Endothelial cell of umbilical vein (primary cell): ENCODE results near the gene KCNJ8. TPM values are rescaled to one million over a fixed set of nuclear protein-coding genes. Genes with fewer than 3 reads are reported as not detected.

Experiments
- BruUV-seq: library from RNA; stranded (reverse); fragments of 400-500 nt; replicated peaks from 2 replicates; lab custom pipeline; 2021; lab: Mats Ljungman, UMichigan
- CTCF ChIA-PET: fragments of 300-600, 350-600 bp; sonication (Branson Sonifier 250); formaldehyde crosslinking; loops from one replicate; lab custom pipeline; 2021; ENCODE audit warnings: antibody characterized with exemption, inconsistent platforms; lab: Charles Lee
- POLR2A ChIA-PET: fragments of 300-600, 350-600 bp; sonication (Branson Sonifier 250); formaldehyde crosslinking; loops from one replicate; lab custom pipeline; 2021; ENCODE audit warnings: antibody characterized with exemption, inconsistent platforms; lab: Charles Lee
- DNase-seq: peaks from one replicate; pipeline ENCODE4 v3.0.0-alpha.2; 2011; ENCODE audit warnings: low read depth, low spot score
- FAIRE-seq: peaks from 2 replicates; lab custom pipeline; 2011; peaks lifted over from hg19 to GRCh38; lab: Jason Lieb, UNC
- H2AFZ ChIP-seq: 2 replicates; pipeline ENCODE4 v1.6.0; 2012; ENCODE audit warnings: low read depth, low read length, control low read depth, inconsistent platforms
- H3K27ac ChIP-seq: 2 replicates; pipeline ENCODE4 v1.5.1; 2011; ENCODE audit warnings: low read depth, mild to moderate bottlenecking, control low read depth, low read length, moderate library complexity; ENCODE audit not compliant: insufficient read depth
- H3K27me3 ChIP-seq, 2 experiments: 2 replicates each; pipeline versions ENCODE4 v1.6.0 to v1.6.1; 2011; ENCODE audit warnings: low read length in 2 of 2, mixed read lengths in 1 of 2; ENCODE audit not compliant: control insufficient read depth in 2 of 2, insufficient read depth in 2 of 2
- H3K36me3 ChIP-seq, 2 experiments: 2 replicates in 1 of 2; 3 replicates in 1 of 2; pipeline ENCODE4 v1.5.1; 2011; ENCODE audit warnings: low read length in 2 of 2, mild to moderate bottlenecking in 1 of 2, moderate library complexity in 1 of 2; ENCODE audit not compliant: control insufficient read depth in 2 of 2, insufficient read depth in 2 of 2; ENCODE audit errors: extremely low read depth in 1 of 2
- H3K4me1 ChIP-seq: 3 replicates; pipeline ENCODE4 v1.5.1; 2011; ENCODE audit warnings: mild to moderate bottlenecking, low read length; ENCODE audit not compliant: control insufficient read depth, insufficient read depth; ENCODE audit errors: extremely low read depth
- H3K4me2 ChIP-seq: 2 replicates; pipeline ENCODE4 v1.6.1; 2011; ENCODE audit warnings: low read length, control low read depth, mixed read lengths; ENCODE audit not compliant: insufficient read depth
- H3K4me3 ChIP-seq, 3 experiments: fragments of 200-600 bp in 1 of 3; sonication (generic), shearing (Covaris generic) in 1 of 3; replicated peaks in 1 of 3; 2 replicates each; pipeline ENCODE4 v1.5.1; 2011 to 2016; ENCODE audit warnings: control low read depth in 3 of 3, low read length in 3 of 3, mild to moderate bottlenecking in 2 of 3, inconsistent platforms in 1 of 3, low read depth in 1 of 3, moderate library complexity in 1 of 3; ENCODE audit not compliant: insufficient read depth in 1 of 3
- H3K79me2 ChIP-seq: 2 replicates; pipeline ENCODE4 v1.6.0; 2012; ENCODE audit warnings: low read length, inconsistent platforms; ENCODE audit not compliant: control insufficient read depth, insufficient read depth
- H3K9ac ChIP-seq: replicated peaks from 2 replicates; pipeline ENCODE3; 2011; ENCODE audit warnings: low read length, control low read depth; ENCODE audit not compliant: insufficient read depth; ENCODE audit errors: extremely low read depth
- H3K9me1 ChIP-seq: replicated peaks from 3 replicates; pipeline ENCODE4 v1.6.0; 2011; ENCODE audit warnings: mild to moderate bottlenecking, low read length; ENCODE audit not compliant: control insufficient read depth, insufficient read depth; ENCODE audit errors: extremely low read depth
- H3K9me3 ChIP-seq: replicated peaks from 2 replicates; pipeline ENCODE4 v1.5.1; 2012; ENCODE audit warnings: low read length, inconsistent platforms; ENCODE audit not compliant: control insufficient read depth, insufficient read depth
- H4K20me1 ChIP-seq: replicated peaks from 2 replicates; pipeline ENCODE3; 2011; ENCODE audit warnings: mild to moderate bottlenecking, low read length; ENCODE audit not compliant: control insufficient read depth, insufficient read depth; ENCODE audit errors: extremely low read depth
- EZH2 ChIP-seq: IDR thresholded peaks from 2 replicates; pipeline ENCODE4 v1.6.1; 2012; ENCODE audit warnings: borderline replicate concordance, low read depth, mild to moderate bottlenecking, moderate library complexity, low read length, inconsistent platforms; ENCODE audit not compliant: severe bottlenecking
- FOS ChIP-seq: IDR thresholded peaks from 2 replicates; pipeline ENCODE4 v1.6.1; 2011; ENCODE audit warnings: mild to moderate bottlenecking, low read length, moderate library complexity, borderline replicate concordance; ENCODE audit not compliant: insufficient read depth
- GATA2 ChIP-seq: IDR thresholded peaks from 2 replicates; pipeline ENCODE4 v1.7.0; 2011; ENCODE audit warnings: low read depth, mild to moderate bottlenecking, moderate library complexity, mixed read lengths, low read length; ENCODE audit not compliant: insufficient read length, insufficient read depth
- JUN ChIP-seq: IDR thresholded peaks from 2 replicates; pipeline ENCODE4 v1.6.1; 2011; ENCODE audit warnings: borderline replicate concordance, low read depth; ENCODE audit not compliant: insufficient read length, insufficient read depth
- MYC ChIP-seq: IDR thresholded peaks from one replicate; pipeline ENCODE4 v1.6.1; 2011; ENCODE audit warnings: mild to moderate bottlenecking, low read depth, low read length
- POLR2A ChIP-seq: IDR thresholded peaks from 2 replicates; pipeline ENCODE4 v1.6.1; 2012; ENCODE audit warnings: low read depth, mild to moderate bottlenecking, control low read depth, low read length
- POLR2AphosphoS5 ChIP-seq: IDR thresholded peaks from 2 replicates; pipeline ENCODE4 v1.6.1; 2012; ENCODE audit warnings: low read depth, mild to moderate bottlenecking, control low read depth, low read length, moderate library complexity; ENCODE audit not compliant: insufficient read depth
- dilution Hi-C: fragments of 300-500 bp; cut with MboI; formaldehyde crosslinking; loops from one replicate; pipeline ENCODE4 v1.15.0; 2019; ENCODE audit warnings: low sequenced_read_pairs; ENCODE audit not compliant: extremely low pct_ligation_motif_present
- intact Hi-C: fragments of 100-400 bp; cut with micrococcal nuclease; formaldehyde crosslinking; loops from one replicate; pipeline ENCODE4 v1.10.0; 2022
- polyA plus RNA-seq, 4 experiments: library from polyadenylated mRNA; depleted of rRNA in 3 of 4; stranded (reverse) in 3 of 4; unstranded in 1 of 4; fragments of >200 nt; gene quantifications; 2 replicates each; pipeline versions ENCODE4 v1.2.1 to v1.2.3, GENCODE V29; 2011 to 2012; ENCODE audit warnings: missing spikeins in 1 of 4
- total RNA-seq: library from RNA; stranded (reverse); gene quantifications from 2 replicates; pipeline ENCODE4 v1.2.3, GENCODE V29; 2021
- TF ChIP-seq, protein P1 (sequence below), 2 donors: IDR thresholded peaks; 1 replicate in 1 of 2; 2 replicates in 1 of 2; pipeline ENCODE4 v1.5.1; 2011; ENCODE audit warnings: low read length in 2 of 2, mild to moderate bottlenecking in 2 of 2, moderate library complexity in 2 of 2, control low read depth in 1 of 2, inconsistent platforms in 1 of 2, low read depth in 1 of 2; ENCODE audit not compliant: insufficient read depth in 1 of 2; ENCODE audit errors: extremely low read depth in 1 of 2
- TF ChIP-seq, protein P2 (sequence below): IDR thresholded peaks from 2 replicates; pipeline ENCODE4 v1.6.1; 2011; ENCODE audit not compliant: insufficient read depth, insufficient read length

The KCNJ8 gene
- total and polyA plus RNA-seq, 2 donors (not counting 3 experiments of a cell fraction or from before 2014, with no cell fraction given), result not detected

DNA sequence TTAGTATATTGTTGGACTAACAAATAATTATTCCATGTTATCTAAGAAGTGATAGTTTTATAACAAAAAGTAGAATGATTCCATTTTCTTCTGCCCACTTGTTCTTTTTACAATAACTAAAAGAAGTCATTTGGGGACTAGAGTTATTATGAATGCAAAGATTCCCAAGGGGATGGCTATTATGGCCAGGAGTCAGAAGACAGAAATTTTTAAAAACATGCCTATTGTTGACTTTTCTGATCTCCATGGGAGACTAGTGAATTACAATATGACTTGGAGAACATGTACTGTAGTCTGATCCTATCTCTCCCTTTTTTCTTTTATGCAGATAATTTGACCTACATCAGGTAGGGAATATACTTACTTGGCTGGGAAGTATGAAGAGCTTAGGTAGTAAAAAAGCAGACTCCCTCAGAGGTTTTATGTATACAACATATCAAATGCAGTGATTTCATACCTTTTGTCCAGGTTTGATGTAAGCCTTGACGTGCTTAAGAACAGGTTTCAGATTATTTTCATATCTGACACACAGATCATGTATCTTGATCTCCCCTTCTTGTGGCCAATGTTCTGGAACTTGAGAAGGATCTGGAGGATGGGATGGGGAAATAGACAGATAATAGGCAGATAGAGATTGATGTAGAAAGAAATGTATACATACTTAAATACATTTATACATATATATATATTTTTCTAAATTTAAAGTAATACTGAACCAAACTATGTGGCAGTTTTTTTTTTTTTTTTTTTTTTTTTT is 41.0 kb upstream of the KCNJ8 start:
- DNase-seq (no peak), FAIRE-seq (no peak)
- Histone ChIP-seq H3K27ac (no peak overlapping the region), H3K27me3 (no peaks in the 10 kb centered on the region), H3K79me2 (no peaks in the 10 kb centered on the region), H3K4me2 (no peak overlapping the region), H4K20me1 (no peaks in the 10 kb centered on the region), H2AFZ (no peak overlapping the region), H3K9me3 (no peaks in the 10 kb centered on the region), H3K4me1 (no peaks in the 10 kb centered on the region), H3K9me1 (no peaks in the 10 kb centered on the region), H3K36me3 (no peaks in the 10 kb centered on the region), H3K4me3 (no peak overlapping the region), H3K9ac (no peak overlapping the region)
- intact Hi-C loops (no loop called here), dilution Hi-C loops (no loop called here)
- CTCF ChIA-PET, result no interaction called here
- POLR2A ChIA-PET, result no interaction called here
- TF ChIP-seq, protein P1, sequence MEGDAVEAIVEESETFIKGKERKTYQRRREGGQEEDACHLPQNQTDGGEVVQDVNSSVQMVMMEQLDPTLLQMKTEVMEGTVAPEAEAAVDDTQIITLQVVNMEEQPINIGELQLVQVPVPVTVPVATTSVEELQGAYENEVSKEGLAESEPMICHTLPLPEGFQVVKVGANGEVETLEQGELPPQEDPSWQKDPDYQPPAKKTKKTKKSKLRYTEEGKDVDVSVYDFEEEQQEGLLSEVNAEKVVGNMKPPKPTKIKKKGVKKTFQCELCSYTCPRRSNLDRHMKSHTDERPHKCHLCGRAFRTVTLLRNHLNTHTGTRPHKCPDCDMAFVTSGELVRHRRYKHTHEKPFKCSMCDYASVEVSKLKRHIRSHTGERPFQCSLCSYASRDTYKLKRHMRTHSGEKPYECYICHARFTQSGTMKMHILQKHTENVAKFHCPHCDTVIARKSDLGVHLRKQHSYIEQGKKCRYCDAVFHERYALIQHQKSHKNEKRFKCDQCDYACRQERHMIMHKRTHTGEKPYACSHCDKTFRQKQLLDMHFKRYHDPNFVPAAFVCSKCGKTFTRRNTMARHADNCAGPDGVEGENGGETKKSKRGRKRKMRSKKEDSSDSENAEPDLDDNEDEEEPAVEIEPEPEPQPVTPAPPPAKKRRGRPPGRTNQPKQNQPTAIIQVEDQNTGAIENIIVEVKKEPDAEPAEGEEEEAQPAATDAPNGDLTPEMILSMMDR (IDR thresholded peaks at IDR 0.05; ENCODE audit: extremely low read depth in 1 of 2, insufficient read depth in 1 of 2, low read depth in 1 of 2, low read length in 2 of 2), result no peak
- BruUV-seq, result no TSS peak

DNA sequence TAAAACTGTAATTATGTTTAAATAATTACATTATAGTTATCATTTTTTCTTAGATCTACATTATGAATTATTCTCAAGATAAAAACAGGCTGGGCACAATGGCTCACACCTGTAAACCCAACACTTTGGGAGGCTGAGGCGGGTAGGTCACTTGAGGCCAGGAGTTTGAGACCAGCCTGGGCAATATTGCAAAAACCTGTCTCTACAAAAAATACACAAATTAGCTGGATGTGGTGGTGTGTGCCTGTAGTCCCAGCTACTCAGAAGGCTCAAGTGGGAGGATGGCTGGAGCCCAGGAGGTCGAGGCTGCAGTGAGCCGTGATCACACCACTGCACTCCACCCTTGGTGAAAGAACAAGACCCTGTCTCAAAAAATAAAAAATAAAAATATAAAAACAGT is 40.3 kb upstream of the KCNJ8 start:
- Histone ChIP-seq H3K79me2 (no peaks in the 10 kb centered on the region), H3K9me1 (no peaks in the 10 kb centered on the region), H3K36me3 (no peaks in the 10 kb centered on the region), H3K4me1 (no peaks in the 10 kb centered on the region), H2AFZ (no peak overlapping the region), H3K9me3 (no peaks in the 10 kb centered on the region), H3K4me3 (no peak overlapping the region), H3K27me3 (no peaks in the 10 kb centered on the region), H4K20me1 (no peaks in the 10 kb centered on the region), H3K9ac (no peak overlapping the region), H3K4me2 (no peak overlapping the region), H3K27ac (no peak overlapping the region)
- ChIA-PET CTCF (no interaction called here), POLR2A (no interaction called here)
- intact Hi-C loops (no loop called here), dilution Hi-C loops (no loop called here)
- no peak for TF ChIP-seq FOS
- TF ChIP-seq MYC, result no peak
- TF ChIP-seq POLR2A, result no peak
- TF ChIP-seq JUN, result no peak
- no peak for TF ChIP-seq POLR2AphosphoS5
- no peak for TF ChIP-seq EZH2
- no peak for TF ChIP-seq GATA2
- TF ChIP-seq, protein P2, sequence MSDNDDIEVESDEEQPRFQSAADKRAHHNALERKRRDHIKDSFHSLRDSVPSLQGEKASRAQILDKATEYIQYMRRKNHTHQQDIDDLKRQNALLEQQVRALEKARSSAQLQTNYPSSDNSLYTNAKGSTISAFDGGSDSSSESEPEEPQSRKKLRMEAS, result no peak
- TF ChIP-seq, protein P1 (IDR thresholded peaks at IDR 0.05; ENCODE audit: extremely low read depth in 1 of 2, insufficient read depth in 1 of 2, low read depth in 1 of 2, low read length in 2 of 2), result no peak
- DNase-seq, result no peak
- no TSS peak for BruUV-seq
- no peak for FAIRE-seq
